LoVo (cell line): ENCODE results near the gene LPCAT2.

ENCODE experiments used
- DNase-seq: peaks from one replicate; pipeline ENCODE4 v3.0.0-alpha.2; 2016; ENCODE audit warnings: low spot score

Gene LPCAT2, protein sequence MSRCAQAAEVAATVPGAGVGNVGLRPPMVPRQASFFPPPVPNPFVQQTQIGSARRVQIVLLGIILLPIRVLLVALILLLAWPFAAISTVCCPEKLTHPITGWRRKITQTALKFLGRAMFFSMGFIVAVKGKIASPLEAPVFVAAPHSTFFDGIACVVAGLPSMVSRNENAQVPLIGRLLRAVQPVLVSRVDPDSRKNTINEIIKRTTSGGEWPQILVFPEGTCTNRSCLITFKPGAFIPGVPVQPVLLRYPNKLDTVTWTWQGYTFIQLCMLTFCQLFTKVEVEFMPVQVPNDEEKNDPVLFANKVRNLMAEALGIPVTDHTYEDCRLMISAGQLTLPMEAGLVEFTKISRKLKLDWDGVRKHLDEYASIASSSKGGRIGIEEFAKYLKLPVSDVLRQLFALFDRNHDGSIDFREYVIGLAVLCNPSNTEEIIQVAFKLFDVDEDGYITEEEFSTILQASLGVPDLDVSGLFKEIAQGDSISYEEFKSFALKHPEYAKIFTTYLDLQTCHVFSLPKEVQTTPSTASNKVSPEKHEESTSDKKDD

DNA sequence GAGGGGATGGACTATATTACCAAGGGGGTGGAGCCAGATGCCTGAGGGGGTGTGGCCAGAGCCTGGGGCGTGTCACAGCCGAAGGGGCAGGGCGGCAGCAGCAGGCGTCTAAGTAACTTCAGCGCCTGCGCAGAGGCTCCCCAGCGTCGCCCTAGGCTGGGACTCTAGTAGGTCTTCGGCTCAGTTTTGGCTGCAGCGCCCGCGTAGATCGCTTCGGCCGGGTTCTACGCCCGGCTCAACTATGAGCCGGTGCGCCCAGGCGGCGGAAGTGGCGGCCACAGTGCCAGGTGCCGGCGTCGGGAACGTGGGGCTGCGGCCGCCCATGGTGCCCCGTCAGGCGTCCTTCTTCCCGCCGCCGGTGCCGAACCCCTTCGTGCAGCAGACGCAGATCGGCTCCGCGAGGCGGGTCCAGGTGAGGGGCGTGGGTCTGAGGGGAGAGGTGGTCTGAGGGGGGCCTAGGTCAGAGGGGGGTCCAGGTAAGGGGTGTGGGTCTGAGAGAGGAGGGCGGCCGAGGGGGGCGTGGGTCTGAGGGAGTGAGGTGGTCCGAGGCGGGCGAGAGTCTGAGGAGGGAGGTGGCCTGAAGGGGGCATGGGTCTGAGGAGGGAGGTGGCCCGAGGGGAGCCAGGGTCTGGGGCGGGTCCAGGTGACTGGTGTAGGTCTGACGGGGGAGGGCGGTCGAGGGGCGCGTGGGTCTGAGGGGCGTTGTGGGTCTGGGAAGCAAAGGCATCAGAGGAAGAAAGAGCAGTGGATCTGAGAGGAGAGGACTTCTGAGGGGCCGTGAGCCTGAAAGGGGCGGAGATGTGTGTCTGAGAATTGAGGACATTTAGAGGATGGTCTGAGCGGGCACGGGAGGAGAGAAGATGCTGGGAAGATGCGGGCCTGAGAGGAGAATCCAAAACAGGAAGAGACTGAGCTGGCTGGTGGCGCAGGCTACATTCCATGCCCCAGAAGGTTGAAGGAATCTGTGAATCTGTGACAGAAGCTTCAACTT, at the start of gene LPCAT2:
TSS of gene LPCAT2 (plus strand) at position 132 of the 991 bp plus-strand sequence. CDS start at position 242, 110 bp downstream.
- peak; percentile 86 for DNase-seq

DNA sequence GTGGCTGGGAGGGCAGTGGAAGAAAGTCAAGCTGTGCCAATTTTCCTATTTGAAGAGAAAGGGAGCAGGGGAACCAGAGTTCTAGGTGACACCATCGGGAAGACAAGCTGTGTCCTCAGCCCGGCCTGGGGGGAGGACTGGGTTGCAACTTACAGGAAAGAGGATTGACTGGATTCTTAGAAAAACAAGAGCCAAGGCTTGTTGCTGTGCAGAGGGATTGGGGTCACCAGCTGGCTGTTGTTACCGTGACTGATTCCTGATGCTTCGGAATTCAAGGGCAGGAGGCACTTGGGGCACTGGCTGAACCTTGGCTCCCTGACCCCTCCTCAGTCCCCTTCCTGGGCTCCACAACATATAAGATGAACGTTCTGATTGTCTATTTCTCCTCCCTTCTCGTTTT, 46.6 kb upstream of the LPCAT2 start:
- DNase-seq = no peak

DNA sequence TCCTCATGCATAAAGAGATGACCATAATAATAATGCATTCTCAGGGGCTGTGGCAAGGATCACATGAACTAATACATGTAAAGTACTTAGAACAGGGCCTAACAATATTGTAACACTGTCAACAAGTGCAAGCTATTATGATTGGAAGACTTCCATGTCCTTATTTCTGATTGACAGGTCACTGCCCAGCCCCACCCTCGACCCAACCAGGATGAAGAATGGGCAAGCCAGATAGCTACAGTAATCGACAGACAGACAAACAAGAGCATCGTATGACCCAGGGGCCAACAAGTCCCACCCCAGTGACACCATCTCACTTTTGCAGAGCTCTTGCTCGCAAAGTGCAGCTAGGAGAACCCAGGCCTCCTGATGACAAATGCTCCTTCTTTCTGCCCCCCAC, 44.5 kb upstream of the LPCAT2 start:
- DNase-seq = no peak

DNA sequence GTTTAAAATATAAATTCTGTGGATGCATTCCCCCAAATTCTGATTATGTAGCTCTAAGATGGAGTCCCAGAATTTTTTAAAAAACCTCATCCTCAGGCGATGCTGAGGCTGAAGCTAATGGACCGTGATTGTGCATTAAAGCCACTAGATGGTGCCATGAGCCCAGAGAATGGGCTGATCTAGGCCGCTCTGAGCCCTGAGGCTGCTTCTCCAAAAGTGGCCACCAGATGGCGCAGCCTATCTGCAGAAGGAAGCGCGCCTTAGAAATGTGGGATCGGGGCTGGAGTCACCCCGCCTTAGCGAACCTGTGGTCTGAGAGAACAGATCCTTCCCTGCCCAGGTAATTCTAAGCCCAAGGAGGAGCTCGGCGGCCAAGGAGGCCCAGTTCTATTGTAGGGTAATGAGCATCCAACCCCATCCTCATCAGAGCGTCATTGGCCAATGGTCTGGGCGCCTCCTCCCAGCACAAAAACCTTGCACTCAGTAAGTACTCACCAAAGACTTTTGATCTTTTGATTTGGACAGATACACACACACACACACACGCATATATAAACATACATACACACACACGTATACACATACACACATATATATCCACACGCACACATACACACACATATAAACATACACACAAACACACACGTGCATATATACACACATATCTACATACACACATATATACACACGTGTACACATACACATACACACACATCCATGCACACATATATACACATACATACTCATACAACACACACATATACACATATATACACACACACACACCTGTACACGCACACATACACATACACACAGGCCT, 43.6 kb upstream of the LPCAT2 start:
- peak; percentile 79 for DNase-seq

DNA sequence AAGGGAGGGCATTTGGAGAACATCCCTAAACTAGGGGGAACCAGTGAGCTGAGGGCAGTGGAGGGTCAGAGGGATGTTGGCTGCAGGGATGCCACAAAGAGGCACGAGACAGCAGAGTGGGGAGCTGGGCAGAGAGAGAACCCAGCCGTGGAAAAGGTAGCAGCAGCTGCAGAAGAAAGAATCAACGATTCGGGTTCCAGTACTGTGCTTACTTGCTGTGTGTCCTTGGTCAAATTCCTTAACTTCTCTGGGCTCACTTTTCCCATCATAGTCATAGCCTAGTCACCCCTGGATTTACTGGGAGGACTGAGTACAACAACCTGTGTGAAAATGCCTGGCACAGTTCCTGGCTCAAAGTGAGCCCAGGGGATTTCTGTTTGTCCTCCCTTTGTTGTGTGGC, 42.7 kb upstream of the LPCAT2 start:
- DNase-seq = no peak

DNA sequence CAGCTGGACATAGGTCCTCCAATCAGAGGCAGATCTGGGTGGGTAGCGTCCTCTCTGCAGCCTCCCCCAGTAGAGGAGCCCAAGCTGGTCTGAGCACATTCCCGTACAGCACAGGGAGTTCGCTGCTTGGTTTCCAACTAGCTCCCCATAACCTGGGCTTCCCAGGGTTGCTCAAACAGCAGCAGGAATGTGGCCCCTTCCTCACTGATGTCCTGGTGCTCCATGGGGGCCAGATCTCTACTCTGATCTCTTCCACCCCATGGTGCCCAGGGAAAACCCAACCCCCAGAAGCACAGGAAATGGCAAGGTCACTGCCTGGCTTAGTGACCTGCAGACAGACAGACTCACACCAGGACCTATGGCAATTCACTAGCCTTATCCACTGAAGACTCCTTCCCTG, 41.0 kb upstream of the LPCAT2 start:
- DNase-seq = no peak

DNA sequence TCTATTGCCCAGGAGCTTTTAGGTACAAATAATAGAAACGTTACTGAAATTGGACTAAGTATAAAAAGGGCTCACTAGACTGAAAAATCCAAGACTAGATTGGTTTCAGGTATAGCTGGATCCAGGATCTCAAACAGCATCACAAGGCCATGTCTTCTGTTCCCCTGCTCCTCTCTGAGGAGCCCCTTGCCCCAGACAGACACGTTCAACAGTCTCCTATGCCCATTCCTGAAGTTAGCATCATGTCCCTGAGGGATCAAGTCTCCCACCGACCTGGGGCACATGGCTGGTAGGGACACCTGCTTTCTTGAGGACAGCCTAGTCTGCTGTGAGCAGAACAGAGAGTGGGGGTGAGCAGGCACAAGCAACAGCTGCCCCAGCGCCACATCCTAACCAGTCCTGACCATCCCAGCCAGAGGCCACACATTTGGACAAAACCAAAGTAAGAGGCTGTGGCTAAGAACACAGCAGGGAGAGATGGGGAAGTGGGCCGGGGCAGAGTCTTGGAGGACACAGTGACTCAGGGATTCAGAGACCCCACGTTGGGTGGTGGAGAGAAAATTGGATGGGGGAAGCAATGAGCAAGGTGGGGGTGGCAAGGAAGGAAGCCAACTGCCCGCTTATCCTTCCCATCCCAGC, 40.4 kb upstream of the LPCAT2 start:
- no peak for DNase-seq

DNA sequence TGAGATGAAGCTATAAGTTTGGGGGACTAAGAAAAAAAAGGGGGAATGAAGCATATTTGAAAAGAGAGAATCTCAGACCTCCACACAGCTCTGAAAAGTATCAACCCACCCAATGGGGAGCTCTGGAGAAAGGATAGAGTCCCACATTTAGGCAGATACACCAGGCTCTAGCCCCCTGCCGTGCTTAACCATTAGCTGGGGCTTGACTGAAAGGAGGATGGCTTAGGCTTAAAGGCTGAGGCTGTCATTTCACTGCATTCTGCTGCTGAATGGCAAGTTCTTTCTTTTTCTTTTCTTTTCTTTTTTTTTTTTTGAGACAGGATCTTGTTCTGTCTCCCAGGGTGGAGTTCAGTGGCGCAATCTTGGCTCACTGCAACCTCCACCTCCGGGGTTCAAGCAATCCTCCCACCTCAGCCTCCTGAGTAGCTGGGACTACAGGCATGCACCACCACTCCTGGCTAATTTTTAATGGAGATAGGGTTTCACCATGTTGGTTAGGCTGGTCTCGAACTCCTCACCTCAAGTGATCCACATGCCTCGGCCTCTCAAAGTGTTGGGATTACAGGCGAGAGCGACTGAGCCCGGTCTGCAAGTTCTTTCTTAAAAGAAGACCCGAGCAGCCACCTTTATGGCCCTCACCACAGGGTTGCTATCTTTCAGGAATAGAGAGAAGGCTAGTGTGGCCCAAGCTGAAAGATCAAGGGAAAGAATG, 38.9 kb upstream of the LPCAT2 start:
- no peak for DNase-seq

DNA sequence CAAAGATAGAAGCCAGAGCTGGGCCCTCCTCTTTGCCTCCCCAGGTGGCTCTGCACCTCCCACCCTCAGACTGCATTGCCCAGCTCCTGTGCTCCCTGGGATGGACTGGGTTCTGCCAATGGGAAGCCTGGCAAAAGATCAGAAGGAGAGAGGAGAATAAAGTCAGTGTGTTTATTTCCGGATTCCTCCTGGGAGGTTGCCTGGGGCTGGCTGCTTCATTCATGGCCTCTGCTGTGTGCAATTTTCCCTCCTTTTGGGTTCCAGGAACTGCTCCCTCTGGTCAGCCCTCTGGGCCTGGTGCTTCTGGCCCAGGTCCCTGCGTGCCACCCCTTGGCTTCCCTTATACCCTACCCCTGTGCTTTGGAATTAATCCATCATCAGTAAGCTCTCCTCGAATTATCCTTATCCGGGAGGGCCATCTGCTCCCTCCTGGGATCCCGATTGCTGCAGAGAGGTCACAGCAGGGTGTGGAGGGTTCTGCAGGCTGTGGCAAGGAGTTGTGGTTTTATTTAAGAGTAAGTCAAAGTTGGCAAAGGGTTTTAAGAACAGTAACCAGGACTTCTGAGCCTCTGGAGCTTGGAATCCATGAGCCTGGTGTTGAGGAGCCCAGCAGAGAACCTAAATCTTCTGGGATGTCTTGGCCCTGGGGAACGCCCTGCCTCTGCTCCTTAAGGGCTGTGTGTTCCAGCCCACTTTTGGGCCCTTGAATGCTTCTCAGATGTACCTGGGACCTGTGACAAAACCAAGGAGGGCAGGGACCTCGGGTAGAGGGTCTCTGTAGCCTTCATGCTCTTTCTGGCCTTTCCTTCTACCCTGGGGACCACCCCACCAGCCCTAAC, 38.1 kb upstream of the LPCAT2 start:
- DNase-seq = peak; percentile 48

DNA sequence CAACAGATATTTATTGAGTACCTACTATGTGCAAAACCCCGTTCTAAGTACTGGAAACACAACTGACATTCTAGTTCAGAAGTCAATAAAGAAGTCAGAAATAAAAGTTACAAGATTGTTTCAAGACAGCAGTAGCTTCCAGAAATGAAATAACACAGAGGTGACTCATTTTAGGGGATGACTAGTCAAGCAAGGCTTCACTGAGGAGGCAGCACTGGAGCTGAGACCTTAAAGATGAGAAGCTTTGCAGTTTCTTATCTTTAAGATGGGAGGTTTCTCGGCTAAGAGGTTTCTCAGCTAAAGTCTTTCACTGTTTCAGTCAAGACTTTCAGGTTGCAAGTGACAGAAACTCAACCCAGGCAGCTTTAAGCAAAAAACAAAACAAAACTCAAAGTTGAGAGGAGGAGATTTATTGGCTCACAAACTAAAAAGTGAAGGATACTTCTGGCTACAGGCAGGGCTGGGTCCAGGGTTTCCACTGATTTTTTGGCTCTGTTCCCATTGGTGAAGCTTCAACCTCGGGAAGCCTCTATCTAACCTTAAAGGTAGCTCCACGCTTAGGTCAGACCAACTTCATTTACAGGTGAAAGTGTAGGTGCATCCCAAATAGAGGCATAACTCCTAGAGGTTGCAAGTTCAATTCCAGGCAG, 37.3 kb upstream of the LPCAT2 start:
- peak; percentile 40 for DNase-seq

DNA sequence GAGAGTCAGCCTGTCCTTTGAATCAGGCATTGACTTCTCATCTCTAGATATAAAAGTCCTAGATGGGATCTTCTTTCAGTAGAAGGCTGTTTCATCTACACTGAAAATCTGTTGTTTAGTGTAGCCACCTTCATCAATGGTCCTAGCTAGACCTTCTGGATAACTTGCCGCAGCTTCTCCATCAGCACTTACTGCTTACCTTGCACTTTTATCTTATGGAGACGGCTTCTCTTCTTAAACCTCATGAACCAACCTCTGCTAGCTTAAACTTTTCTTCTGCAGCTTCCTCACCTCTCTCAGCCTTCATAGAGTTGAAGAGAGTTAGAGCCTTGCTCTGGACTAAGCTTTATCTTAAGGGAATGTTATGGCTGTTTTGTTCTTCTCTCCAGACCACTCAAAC, 35.3 kb upstream of the LPCAT2 start:
- DNase-seq = no peak

DNA sequence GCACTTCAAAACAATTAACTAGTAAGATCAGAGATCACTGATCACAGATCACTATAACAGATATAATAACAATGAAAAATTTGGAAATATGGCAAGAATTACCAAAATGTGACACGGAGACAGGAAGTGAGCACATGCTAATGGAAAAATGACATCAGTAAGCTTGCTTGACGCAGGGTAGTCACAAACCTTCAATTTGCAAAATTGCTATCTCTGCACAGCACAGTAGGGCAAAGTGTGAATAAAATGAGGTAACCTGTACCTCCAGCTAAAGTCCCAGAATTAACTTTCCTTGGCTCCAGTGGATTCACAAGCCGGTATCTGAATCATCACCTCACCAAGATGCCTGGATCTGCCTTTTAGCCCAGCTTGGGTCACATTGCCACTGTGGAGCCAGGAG, 34.1 kb upstream of the LPCAT2 start:
- DNase-seq = no peak

DNA sequence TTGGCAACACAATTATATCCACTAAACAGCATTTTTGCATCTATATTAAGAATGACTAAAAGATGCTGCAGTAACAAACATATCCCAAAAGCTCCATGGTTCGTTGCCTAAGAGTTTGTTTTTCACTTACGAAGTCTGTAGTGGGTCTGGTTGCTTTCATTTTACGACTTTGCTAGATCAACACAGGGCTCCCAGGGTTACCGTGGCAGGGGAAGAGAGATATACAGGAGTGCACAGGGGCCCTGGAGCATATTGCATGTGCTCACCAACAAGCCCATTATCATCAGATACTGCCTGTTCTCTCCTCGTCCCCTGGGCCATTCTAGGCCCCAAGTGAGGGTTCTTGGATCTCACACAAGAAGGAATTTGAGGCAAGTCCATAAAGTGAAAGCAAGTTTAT, 33.0 kb upstream of the LPCAT2 start:
- no peak for DNase-seq

DNA sequence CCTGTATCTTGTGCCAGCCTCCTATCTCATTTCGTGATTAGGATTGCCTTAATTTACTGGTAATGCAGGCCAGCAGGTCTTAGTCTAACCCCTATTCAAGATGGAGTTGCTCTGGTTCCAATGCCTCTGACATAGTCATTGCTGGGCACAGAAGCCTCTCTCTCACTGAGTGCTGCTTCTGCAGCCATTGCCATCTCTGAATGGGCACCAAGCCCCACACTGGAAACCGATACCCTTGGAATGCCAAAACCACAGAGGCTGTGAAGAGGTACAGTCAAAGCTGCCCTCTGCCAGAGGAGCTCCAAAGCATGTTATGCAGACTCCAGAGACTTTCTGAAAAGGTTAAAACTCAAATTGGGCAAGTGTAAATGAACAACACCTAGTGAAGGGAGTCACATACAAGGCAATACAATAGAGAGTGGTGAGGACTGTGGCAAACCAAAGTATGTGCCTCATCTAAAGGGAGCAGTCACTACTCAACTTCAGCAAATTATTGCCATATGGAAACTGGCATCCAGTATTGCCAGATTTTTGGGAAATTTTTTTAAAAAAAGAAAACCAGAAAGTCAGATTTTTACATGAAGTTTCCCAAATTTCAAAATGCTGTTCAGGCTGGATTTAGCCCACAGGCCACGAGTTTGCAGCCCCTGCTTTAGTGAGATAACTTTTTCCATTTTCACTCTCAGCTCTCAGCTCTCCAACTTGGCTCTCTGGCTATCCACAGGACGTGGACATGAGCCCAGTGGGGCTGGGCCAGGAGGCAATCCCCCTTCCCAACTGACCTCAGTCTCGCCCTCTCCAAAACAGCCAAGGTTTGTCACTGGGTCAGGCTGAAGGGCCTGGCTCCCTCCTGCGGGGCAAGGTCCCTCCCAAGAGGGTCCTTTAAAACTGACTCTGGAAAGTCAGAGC, 32.0 kb upstream of the LPCAT2 start:
- no peak for DNase-seq

DNA sequence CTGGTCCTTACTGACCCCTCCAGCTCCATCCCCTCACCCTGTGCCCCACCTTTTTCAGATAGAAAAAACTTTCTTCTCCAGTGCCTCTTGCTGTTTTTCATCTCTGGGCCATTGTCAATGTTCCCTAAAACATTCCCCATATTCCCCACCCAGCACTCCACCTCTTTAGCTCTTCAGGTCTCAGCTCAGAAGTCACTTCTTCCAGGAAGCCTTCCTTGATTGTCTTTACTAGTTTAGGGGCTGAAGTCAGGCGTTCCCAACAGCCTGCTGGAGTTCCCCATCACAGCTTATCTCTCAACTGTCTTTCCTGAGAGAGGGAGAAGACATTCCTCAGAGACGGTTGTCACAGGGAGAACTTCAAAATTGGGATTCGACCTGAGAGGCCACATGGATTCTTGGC, 31.1 kb upstream of the LPCAT2 start:
- no peak for DNase-seq

DNA sequence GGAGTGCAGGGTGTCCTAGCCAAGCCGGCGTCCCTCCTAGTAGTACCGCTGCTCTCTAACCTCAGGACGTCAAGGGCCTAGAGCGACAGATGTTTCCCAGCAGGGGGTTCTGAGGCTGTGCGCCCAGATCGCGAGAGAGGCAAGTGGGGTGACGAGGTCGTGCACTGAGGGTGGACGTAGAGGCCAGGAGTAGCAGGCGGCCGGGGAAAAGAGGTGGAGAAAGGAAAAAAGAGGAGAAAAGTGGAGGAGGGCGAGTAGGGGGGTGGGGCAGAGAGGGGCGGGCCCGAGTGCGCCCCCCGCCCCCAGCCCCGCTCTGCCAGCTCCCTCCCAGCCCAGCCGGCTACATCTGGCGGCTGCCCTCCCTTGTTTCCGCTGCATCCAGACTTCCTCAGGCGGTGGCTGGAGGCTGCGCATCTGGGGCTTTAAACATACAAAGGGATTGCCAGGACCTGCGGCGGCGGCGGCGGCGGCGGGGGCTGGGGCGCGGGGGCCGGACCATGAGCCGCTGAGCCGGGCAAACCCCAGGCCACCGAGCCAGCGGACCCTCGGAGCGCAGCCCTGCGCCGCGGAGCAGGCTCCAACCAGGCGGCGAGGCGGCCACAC, 29.9 kb upstream of the LPCAT2 start, which contains the start of gene MMP2:
TSS of gene MMP2 (plus strand) at position 372 of the 603 bp plus-strand sequence. CDS start 282 bp downstream, outside the sequence.
- DNase-seq = no peak

DNA sequence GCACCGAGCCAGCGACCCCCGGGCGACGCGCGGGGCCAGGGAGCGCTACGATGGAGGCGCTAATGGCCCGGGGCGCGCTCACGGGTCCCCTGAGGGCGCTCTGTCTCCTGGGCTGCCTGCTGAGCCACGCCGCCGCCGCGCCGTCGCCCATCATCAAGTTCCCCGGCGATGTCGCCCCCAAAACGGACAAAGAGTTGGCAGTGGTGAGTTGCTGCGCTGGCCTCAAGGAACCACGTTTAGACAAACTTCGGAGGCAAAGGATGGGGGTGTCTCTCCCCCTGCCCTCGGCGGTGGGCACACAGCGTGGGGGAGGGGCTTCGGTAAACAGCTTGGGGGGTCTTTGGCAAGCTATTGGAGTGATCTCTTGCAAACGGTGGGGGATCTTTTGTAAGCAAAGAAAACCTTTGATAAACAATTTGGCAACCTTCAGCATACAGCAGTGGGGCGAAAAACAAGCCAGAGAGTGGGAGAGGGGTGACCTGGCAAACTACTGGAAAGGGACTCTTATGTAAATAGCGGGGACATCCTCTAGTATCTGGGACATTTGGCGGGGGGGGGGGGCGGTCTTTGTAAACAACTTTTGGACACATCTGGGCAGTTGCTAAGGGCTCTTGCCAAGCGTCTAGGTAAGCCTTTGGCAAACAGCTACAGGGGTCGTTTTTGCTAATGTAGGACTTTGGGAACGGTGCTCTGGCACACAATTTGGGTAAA, 29.3 kb upstream of the LPCAT2 start:
- no peak for DNase-seq
